Natural killer cell (primary cell): ENCODE data around the gene BRF1. TPM values are rescaled to one million over a fixed set of nuclear protein-coding genes. Genes with fewer than 3 reads are reported as not detected.
A peak's percentile ranks its signal among the peaks of the same experiment; 100 is the strongest.

Experiments
- ATAC-seq, 3 donors: fragments of 150-1000 bp in 2 of 3; fragments of 200-7000 bp in 1 of 3; cut with Tn5 transposase; 1 replicate in 1 of 3; 2 replicates in 2 of 3; pipeline ENCODE4 v1.10.0; 2021; ENCODE audit warnings: mild to moderate bottlenecking in 2 of 3, moderate library complexity in 2 of 3
- DNase-seq, 2 donors: peaks; one replicate each; pipeline versions ENCODE4 v3.0.0 to v3.0.0-alpha.2; 2013 to 2021; ENCODE audit warnings: mixed read lengths in 1 of 2
- H3K27ac ChIP-seq: one replicate; pipeline ENCODE4 v1.5.1; 2013; ENCODE audit warnings: mild to moderate bottlenecking, low read length
- H3K27me3 ChIP-seq: one replicate; pipeline ENCODE4 v1.6.1; 2013; ENCODE audit warnings: low read length; ENCODE audit not compliant: control insufficient read depth, insufficient read depth
- H3K36me3 ChIP-seq: one replicate; pipeline ENCODE4 v1.6.1; 2013; ENCODE audit warnings: low read length; ENCODE audit not compliant: control insufficient read depth, insufficient read depth
- H3K4me1 ChIP-seq: one replicate; pipeline ENCODE4 v1.6.1; 2013; ENCODE audit warnings: low read length; ENCODE audit not compliant: control insufficient read depth, insufficient read depth
- H3K4me3 ChIP-seq: one replicate; pipeline ENCODE4 v1.5.1; 2013; ENCODE audit warnings: low read length
- H3K9me3 ChIP-seq: one replicate; pipeline ENCODE4 v1.6.1; 2013; ENCODE audit warnings: low read length; ENCODE audit not compliant: control insufficient read depth, insufficient read depth
- H3K27ac Mint-ChIP-seq, 2 donors: one replicate each; pipeline ENCODE4 v1.8.0; 2022; ENCODE audit warnings: mild to moderate bottlenecking in 2 of 2, mixed read lengths in 2 of 2, moderate library complexity in 1 of 2
- H3K27me3 Mint-ChIP-seq, 2 donors: one replicate each; pipeline ENCODE4 v1.8.0; 2022; ENCODE audit warnings: low read depth in 2 of 2, mixed read lengths in 2 of 2
- H3K36me3 Mint-ChIP-seq: one replicate; pipeline ENCODE4 v1.8.0; 2022; ENCODE audit warnings: mixed read lengths
- H3K4me1 Mint-ChIP-seq, 2 donors: one replicate each; pipeline ENCODE4 v1.8.0; 2022; ENCODE audit warnings: mixed read lengths in 2 of 2
- H3K4me3 Mint-ChIP-seq: one replicate; pipeline ENCODE4 v1.8.0; 2022; ENCODE audit warnings: mild to moderate bottlenecking, moderate library complexity, mixed read lengths
- H3K9me3 Mint-ChIP-seq, 2 donors: one replicate each; pipeline ENCODE4 v1.8.0; 2022; ENCODE audit warnings: mixed read lengths in 2 of 2
- WGBS: methylation state at CpG from one replicate; pipeline ENCODE4 v1.1.7; 2013; ENCODE audit warnings: missing lambda C conversion rate; ENCODE audit not compliant: insufficient coverage; 5-methylcytosine and 5-hydroxymethylcytosine counted together
- intact Hi-C: fragments of 100-400 bp; cut with micrococcal nuclease; formaldehyde crosslinking; loops from one replicate; pipeline ENCODE4 v1.14.2; 2022
- total RNA-seq, 4 donors: library from RNA; stranded (reverse); fragments of 120-200 nt in 1 of 4; gene quantifications; one replicate each; pipeline versions ENCODE4 v1.2.3 to v1.2.4, GENCODE V29; 2013 to 2022
- TF ChIP-seq, protein P1 (sequence below): fragments of 200-600 bp; IDR thresholded peaks from one replicate; pipeline ENCODE4 v1.8.0; 2022; ENCODE audit warnings: antibody characterized with exemption

The BRF1 gene
- total RNA-seq, 3 donors from 2014 or later (not counting 1 experiment from before 2014, with no cell fraction given): 82.4 to 92.7 (median 87.4) TPM

DNA sequence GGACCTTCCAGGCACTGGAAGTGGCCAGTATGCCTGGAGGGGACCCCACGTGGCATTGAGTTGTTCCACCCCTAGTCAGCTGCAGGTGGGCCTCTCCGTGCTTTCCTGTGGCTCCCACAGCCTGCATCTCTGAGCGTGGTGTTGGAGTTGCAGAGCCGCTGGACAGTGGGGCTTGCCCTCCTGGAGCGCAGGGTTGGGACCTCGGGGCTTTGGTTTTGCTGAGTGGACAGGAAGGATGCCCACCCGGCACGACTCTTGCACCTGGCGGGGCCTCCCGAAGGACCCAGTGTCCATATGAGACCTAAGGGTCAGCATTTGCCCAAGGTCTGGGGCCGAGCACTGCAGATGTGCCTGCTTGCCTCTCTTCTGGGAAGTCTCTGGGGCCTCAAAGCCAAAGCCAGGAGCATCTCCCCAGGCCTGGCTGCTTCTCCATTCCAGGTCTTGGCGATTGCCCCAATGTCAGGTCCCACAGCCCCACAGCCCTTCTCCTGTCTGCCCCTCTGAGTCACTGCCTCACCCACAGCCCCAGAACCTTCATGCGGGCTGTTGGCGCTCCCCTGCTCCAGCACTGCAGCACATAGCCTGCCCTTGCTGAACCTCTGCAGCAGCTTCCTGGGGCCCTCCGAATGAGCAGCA lies 15.3 kb upstream of the BRF1 start:
- WGBS: 67% methylated on average over 15 of the region's 15 CpGs
- H3K9me3 ChIP-seq: no peaks in the 10 kb centered on the region
- intact Hi-C loops: no loop called here
- H3K4me3 ChIP-seq: peak overlapping the region; percentile 48
- no peaks in the 10 kb centered on the region for H3K27me3 ChIP-seq
- Mint-ChIP-seq H3K4me3 (peak overlapping the region; percentile 95), H3K4me1 (peaks cover 23 to 25% of the 10 kb centered on the region in 2 donors), H3K27me3 (no peaks in the 10 kb centered on the region), H3K9me3 (no peaks in the 10 kb centered on the region), H3K36me3 (no peaks in the 10 kb centered on the region), H3K27ac (peak overlapping the region; percentile 82 to 87)
- H3K27ac ChIP-seq: no peak overlapping the region
- TF ChIP-seq, protein P1, sequence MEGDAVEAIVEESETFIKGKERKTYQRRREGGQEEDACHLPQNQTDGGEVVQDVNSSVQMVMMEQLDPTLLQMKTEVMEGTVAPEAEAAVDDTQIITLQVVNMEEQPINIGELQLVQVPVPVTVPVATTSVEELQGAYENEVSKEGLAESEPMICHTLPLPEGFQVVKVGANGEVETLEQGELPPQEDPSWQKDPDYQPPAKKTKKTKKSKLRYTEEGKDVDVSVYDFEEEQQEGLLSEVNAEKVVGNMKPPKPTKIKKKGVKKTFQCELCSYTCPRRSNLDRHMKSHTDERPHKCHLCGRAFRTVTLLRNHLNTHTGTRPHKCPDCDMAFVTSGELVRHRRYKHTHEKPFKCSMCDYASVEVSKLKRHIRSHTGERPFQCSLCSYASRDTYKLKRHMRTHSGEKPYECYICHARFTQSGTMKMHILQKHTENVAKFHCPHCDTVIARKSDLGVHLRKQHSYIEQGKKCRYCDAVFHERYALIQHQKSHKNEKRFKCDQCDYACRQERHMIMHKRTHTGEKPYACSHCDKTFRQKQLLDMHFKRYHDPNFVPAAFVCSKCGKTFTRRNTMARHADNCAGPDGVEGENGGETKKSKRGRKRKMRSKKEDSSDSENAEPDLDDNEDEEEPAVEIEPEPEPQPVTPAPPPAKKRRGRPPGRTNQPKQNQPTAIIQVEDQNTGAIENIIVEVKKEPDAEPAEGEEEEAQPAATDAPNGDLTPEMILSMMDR: no peak
- DNase-seq (peak in 1 of 2 donors; percentile 25), ATAC-seq (no peak)
- peaks cover 31% of the 10 kb centered on the region for H3K4me1 ChIP-seq
- no peaks in the 10 kb centered on the region for H3K36me3 ChIP-seq

DNA sequence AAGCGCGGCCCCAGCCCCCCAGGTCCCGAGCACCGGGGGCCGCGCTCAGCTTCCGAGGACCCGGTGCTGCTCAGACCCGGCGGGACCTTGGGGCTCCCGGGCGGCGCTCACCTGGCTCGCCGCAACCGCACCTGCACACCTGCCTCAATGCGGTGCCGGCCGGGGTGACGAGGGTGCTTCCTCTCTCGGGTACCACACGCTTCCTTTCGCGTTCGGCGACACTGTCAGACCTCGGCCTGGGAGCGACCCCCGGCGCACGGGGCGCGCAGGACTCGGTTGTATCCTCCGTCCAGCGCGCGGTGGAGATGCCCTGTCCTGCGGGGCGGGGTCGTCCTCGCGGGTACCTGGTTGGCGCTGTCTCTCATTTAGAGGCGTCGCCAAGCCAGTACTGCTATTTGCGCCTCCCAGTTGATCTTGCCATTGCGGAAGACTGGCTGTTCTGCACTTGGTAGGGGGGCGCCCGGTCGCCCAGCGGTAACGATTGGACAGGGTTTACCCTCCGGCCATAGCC lies 14.5 kb upstream of the BRF1 start:
- ATAC-seq (peak; percentile 9 to 21 (median 18)), DNase-seq (peak; percentile 49 to 78)
- no peaks in the 10 kb centered on the region for H3K36me3 Mint-ChIP-seq
- H3K9me3 Mint-ChIP-seq: no peaks in the 10 kb centered on the region
- H3K4me1 Mint-ChIP-seq: peaks cover 23 to 25% of the 10 kb centered on the region in 2 donors
- peak overlapping the region; percentile 82 to 87 for H3K27ac Mint-ChIP-seq
- no peaks in the 10 kb centered on the region for H3K27me3 Mint-ChIP-seq
- intact Hi-C loops: no loop called here
- H3K36me3 ChIP-seq: no peaks in the 10 kb centered on the region
- no peaks in the 10 kb centered on the region for H3K9me3 ChIP-seq
- no peak overlapping the region for H3K27ac ChIP-seq
- 1% methylated on average over 54 of the region's 54 CpGs for WGBS
- peak overlapping the region; percentile 95 for H3K4me3 Mint-ChIP-seq
- peaks cover 31% of the 10 kb centered on the region for H3K4me1 ChIP-seq
- TF ChIP-seq, protein P1: no peak
- H3K27me3 ChIP-seq: no peaks in the 10 kb centered on the region
- peak overlapping the region; percentile 48 for H3K4me3 ChIP-seq

DNA sequence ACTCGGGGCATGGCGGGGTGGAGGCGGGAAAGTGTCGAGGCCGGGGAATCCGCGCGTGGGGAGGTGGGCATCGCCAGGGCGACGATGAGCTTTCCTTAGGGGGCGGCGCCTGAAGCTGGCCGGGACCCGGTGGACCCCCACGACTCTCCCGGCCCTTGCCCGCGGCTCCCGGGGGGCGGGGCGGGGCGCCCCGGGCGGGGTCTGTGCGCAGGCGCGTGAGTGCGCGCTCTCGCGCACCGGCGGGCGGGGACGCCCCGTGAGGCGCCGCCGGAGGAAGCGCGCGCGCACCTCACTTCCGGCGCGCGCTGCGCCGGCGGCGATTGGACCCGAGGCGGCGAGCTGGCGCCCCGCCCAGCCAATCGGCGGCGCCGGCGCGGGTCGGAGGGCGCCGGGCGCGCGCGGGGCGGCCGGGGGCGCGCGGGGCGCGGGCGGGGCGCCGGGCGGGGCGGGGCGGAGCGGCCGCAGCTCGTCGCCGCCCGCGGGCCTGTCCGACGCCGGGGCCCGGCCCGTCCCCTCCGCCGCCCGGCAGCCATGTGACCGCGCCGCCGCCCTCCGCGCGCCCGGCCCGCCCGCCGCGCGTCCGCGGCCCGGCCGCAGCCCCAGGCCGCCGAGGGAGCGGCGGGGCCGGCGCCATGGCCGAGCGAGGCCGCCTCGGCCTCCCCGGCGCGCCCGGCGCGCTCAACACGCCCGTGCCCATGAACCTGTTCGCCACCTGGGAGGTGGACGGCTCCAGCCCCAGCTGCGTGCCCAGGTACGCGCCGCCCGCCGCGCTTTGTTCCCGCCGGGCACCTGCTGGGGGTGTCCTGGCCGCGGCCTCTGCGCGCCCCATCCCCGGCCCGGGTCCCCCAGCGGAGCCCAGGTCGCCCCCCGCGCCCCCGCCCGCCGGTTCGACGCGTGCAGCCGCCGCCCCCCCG lies 13.7 kb upstream of the BRF1 start, which contains the start of gene PACS2:
Gene PACS2, plus strand, starts transcription at position 462 of the 914 bp plus-strand sequence. Its CDS starts 171 bp downstream, at position 633.
- TF ChIP-seq, protein P1: no peak
- Histone ChIP-seq H3K27ac (peak within 1 kb of the TSS; percentile 66), H3K27me3 (no peaks in the 10 kb centered on the region), H3K36me3 (no peaks in the 10 kb centered on the region), H3K9me3 (no peaks in the 10 kb centered on the region), H3K4me1 (peaks cover 31% of the 10 kb centered on the region), H3K4me3 (peak within 1 kb of the TSS; percentile 48)
- H3K9me3 Mint-ChIP-seq: no peaks in the 10 kb centered on the region
- peak; percentile 79 to 97 for DNase-seq
- no peaks in the 10 kb centered on the region for H3K36me3 Mint-ChIP-seq
- peak; percentile 83 to 90 (median 86) for ATAC-seq
- H3K4me3 Mint-ChIP-seq: peak within 1 kb of the TSS; percentile 95
- H3K27ac Mint-ChIP-seq: peak within 1 kb of the TSS; percentile 82 to 87
- intact Hi-C loops: no loop called here
- H3K27me3 Mint-ChIP-seq: no peaks in the 10 kb centered on the region
- under 1% methylated on average over 163 of the region's 163 CpGs for WGBS
- H3K4me1 Mint-ChIP-seq: peaks cover 23 to 25% of the 10 kb centered on the region in 2 donors
